ENCODE results near the gene CD274. TPM values are rescaled to one million over a fixed set of nuclear protein-coding genes. Genes with fewer than 3 reads are reported as not detected.
A peak's percentile ranks its signal among the peaks of the same experiment; 100 is the strongest.

CD274 gene
- total and polyA plus RNA-seq, 10 of the 15 experiments (the other 5 are each of a cell fraction or from before 2014, with no cell fraction given): 9.4 to 128 (median 24.6) TPM

DNA sequence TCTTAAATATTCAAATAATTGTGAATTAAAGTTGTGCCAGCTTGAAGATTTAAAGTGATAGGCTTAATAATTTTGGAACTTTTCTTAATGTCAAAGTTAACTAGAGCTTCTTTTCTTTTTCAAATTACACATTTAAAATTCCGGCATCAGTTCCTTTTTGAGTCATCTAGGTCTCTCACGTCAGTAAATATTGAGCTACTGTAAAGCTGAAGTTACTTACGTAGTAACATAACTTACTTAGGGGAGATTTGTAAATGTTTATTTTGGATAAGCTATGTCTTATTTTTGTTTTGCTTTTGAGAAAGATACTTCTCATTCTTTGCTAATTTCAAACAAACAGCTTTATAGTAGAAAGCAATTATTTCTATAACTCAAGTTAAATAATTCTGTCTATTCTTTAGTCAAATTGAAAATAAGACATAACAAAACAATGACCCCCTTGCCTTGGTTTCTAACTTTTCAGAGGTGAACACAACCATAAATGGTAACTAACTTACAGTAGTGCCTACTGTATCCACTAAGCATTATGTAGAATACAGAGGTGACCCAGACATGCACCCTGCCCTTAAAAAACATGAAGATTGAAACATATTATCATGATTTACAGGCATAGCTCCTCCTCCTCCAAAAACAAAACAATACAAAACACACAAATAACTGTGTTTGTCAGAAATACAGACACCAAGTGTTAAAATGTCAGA, 29.8 kb downstream of the CD274 start:
- RAD21 ChIA-PET (ENCODE audit: unreplicated experiment): interaction anchor here (0.6 to 4.0 kb wide), 31 partner anchors 10 to 308 kb away, joined by 3 to 47 read pairs (median 5); partner anchors contain the start of genes CD274, PDCD1LG2, PLGRKT and RIC1
- H3K79me2 ChIP-seq (ENCODE audit: control insufficient read depth, insufficient read depth, low read length): no peaks in the 10 kb centered on the region
- BruUV-seq (replicated peaks): no TSS peak
- H3K36me3 ChIP-seq (ENCODE audit: control insufficient read depth in 2 of 2, insufficient read depth in 2 of 2, low read length in 1 of 2): no peaks in the 10 kb centered on the region
- POLR2A ChIA-PET: interaction anchor here (0.5 to 2.1 kb wide), 18 partner anchors 10 to 372 kb away, joined by 3 to 16 read pairs (median 5); partner anchors contain the start of gene PDCD1LG2
- peak overlapping the region; percentile 62 for H3K27ac ChIP-seq (ENCODE audit: control insufficient read depth, insufficient read depth)
- intact Hi-C loops (cut with micrococcal nuclease; ENCODE audit: unreplicated experiment): loop anchor here (1.0 to 2.0 kb wide), 4 partner anchors 12 to 39 kb away; partner anchors contain the start of gene PDCD1LG2
- no peaks in the 10 kb centered on the region for H4K20me1 ChIP-seq (ENCODE audit: control insufficient read depth, insufficient read depth)
- WGBS (ENCODE audit: insufficient coverage, insufficient replicate concordance, low lambda C conversion rate, missing lambda C conversion rate): 2% methylated on average over 3 of the region's 3 CpGs
- H3K9ac ChIP-seq (ENCODE audit: control insufficient read depth, insufficient read depth, low read length): no peak overlapping the region
- in situ Hi-C loops (cut with MboI): no loop called here
- no peak overlapping the region for H3K4me3 ChIP-seq
- peak; percentile 85 for ATAC-seq
- peaks cover 5% of the 10 kb centered on the region; the same call in 2 of the 3 replicates for H3K9me3 ChIP-seq (replicated peaks; ENCODE audit: control insufficient read depth, insufficient read depth, low read length)
- H3K4me1 ChIP-seq (ENCODE audit: control insufficient read depth, insufficient read depth, low read length): peaks cover 27% of the 10 kb centered on the region
- H3K27me3 ChIP-seq (replicated peaks in 1 of 2; ENCODE audit: control insufficient read depth in 2 of 2, insufficient read depth in 2 of 2, low read length in 1 of 2): no peaks in the 10 kb centered on the region
- H2AFZ ChIP-seq (ENCODE audit: control insufficient read depth, low read depth, low read length): peak overlapping the region; percentile 37
- no peak for DNase-seq (ENCODE audit: low read depth, low spot score)
- SMC1A ChIA-PET (ENCODE audit: uncharacterized antibody, unreplicated experiment): interaction anchor here (0.7 to 7.6 kb wide), 30 partner anchors 9 to 143 kb away, joined by 3 to 87 read pairs (median 5); partner anchors contain the start of genes CD274 and PDCD1LG2
- H3K4me2 ChIP-seq (ENCODE audit: control insufficient read depth, insufficient read depth): peak overlapping the region; percentile 46
- FAIRE-seq: no peak
- CTCF ChIA-PET: interaction anchor here (0.7 to 3.0 kb wide), 13 partner anchors 9 to 120 kb away, joined by 3 to 14 read pairs (median 4); no protein-coding TSS in a partner anchor
- TF ChIP-seq PML (IDR thresholded peaks at IDR 0.05; ENCODE audit: low read length) (peak; percentile 54; the same call in 1 of the 2 replicates), NR2C2 (IDR thresholded peaks at IDR 0.05; ENCODE audit: borderline replicate concordance, control insufficient read depth, insufficient read length, low read depth) (no peak), NRF1 (conservative IDR thresholded peaks at IDR 0.05; ENCODE audit: low read depth, low read length) (no peak), CREB1 (IDR thresholded peaks at IDR 0.05; ENCODE audit: low read depth) (peak; percentile 79; the same call in 1 of the 2 replicates), IKZF1 (conservative IDR thresholded peaks at IDR 0.05) (no peak), CHD1 (IDR thresholded peaks at IDR 0.05; ENCODE audit: low read depth, low read length) (no peak), PKNOX1 (IDR thresholded peaks at IDR 0.05) (0 out of 2 replicates have a peak, but pooled peaks have one; percentile 6), MXI1 (IDR thresholded peaks at IDR 0.05; ENCODE audit: low read depth, low read length) (0 out of 2 replicates have a peak, but pooled peaks have one; percentile 30), ZNF687 (IDR thresholded peaks at IDR 0.05) (peak; percentile 15; the same call in 1 of the 2 replicates), RAD21 (IDR thresholded peaks at IDR 0.05; ENCODE audit: insufficient read depth, low read depth, low read length) (no peak), YY1 (IDR thresholded peaks at IDR 0.05; ENCODE audit: low read depth, low read length) (no peak)
- TF ChIP-seq, protein P1, sequence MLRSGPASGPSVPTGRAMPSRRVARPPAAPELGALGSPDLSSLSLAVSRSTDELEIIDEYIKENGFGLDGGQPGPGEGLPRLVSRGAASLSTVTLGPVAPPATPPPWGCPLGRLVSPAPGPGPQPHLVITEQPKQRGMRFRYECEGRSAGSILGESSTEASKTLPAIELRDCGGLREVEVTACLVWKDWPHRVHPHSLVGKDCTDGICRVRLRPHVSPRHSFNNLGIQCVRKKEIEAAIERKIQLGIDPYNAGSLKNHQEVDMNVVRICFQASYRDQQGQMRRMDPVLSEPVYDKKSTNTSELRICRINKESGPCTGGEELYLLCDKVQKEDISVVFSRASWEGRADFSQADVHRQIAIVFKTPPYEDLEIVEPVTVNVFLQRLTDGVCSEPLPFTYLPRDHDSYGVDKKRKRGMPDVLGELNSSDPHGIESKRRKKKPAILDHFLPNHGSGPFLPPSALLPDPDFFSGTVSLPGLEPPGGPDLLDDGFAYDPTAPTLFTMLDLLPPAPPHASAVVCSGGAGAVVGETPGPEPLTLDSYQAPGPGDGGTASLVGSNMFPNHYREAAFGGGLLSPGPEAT (IDR thresholded peaks at IDR 0.05; ENCODE audit: low read depth): peak; percentile 57; the same call in 1 of the 2 replicates
- TF ChIP-seq, protein P2, sequence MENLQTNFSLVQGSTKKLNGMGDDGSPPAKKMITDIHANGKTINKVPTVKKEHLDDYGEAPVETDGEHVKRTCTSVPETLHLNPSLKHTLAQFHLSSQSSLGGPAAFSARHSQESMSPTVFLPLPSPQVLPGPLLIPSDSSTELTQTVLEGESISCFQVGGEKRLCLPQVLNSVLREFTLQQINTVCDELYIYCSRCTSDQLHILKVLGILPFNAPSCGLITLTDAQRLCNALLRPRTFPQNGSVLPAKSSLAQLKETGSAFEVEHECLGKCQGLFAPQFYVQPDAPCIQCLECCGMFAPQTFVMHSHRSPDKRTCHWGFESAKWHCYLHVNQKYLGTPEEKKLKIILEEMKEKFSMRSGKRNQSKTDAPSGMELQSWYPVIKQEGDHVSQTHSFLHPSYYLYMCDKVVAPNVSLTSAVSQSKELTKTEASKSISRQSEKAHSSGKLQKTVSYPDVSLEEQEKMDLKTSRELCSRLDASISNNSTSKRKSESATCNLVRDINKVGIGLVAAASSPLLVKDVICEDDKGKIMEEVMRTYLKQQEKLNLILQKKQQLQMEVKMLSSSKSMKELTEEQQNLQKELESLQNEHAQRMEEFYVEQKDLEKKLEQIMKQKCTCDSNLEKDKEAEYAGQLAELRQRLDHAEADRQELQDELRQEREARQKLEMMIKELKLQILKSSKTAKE (IDR thresholded peaks at IDR 0.05; ENCODE audit: low read depth, poor library complexity, severe bottlenecking): peak; percentile 84

Data from GM12878 (cell line).